ENCODE data around the gene ARID1B.

DNA sequence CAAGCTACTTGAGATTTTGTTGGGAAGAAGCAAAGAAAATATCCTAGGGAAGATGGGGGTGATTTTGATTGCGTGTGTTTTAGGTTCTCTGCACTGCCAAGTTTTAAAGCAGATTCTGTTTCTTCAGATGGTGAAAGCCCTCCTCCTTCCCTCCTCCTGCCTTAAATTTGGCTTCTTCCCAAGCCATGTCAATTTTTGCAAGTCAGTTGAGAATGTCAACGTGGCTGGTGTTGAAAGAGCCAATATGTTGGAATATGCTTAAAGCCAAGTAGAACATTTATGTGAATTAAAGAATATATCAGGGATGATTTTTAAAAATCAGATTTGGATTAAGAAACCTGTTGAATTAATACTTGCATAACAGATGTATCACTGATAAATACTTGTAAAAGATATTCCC lies 270.8 kb downstream of the ARID1B start:
- TF ChIP-seq ZFHX2 (tag by site-specific recombination; conservative IDR thresholded peaks at IDR 0.05) (no peak), ZBTB20 (tag by site-specific recombination; IDR thresholded peaks at IDR 0.05) (no peak), ZNF211 (tag by site-specific recombination; IDR thresholded peaks at IDR 0.05; ENCODE audit: low read depth) (no peak), ZNF785 (tag by site-specific recombination; IDR thresholded peaks at IDR 0.05) (no peak), ZNF274 (IDR thresholded peaks at IDR 0.05; ENCODE audit: low read length) (no peak), ZNF274 (tag by site-specific recombination; IDR thresholded peaks at IDR 0.05; ENCODE audit: borderline replicate concordance) (no peak), ZNF140 (tag by site-specific recombination; IDR thresholded peaks at IDR 0.05) (no peak), ZNF175 (tag by site-specific recombination; IDR thresholded peaks at IDR 0.05) (no peak), MYNN (tag by site-specific recombination; IDR thresholded peaks at IDR 0.05; ENCODE audit: borderline replicate concordance) (no peak), ZNF530 (tag by site-specific recombination; IDR thresholded peaks at IDR 0.05; ENCODE audit: low read depth) (no peak)
- TF ChIP-seq, protein P1, sequence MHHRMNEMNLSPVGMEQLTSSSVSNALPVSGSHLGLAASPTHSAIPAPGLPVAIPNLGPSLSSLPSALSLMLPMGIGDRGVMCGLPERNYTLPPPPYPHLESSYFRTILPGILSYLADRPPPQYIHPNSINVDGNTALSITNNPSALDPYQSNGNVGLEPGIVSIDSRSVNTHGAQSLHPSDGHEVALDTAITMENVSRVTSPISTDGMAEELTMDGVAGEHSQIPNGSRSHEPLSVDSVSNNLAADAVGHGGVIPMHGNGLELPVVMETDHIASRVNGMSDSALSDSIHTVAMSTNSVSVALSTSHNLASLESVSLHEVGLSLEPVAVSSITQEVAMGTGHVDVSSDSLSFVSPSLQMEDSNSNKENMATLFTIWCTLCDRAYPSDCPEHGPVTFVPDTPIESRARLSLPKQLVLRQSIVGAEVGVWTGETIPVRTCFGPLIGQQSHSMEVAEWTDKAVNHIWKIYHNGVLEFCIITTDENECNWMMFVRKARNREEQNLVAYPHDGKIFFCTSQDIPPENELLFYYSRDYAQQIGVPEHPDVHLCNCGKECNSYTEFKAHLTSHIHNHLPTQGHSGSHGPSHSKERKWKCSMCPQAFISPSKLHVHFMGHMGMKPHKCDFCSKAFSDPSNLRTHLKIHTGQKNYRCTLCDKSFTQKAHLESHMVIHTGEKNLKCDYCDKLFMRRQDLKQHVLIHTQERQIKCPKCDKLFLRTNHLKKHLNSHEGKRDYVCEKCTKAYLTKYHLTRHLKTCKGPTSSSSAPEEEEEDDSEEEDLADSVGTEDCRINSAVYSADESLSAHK (tag by site-specific recombination; IDR thresholded peaks at IDR 0.05) = no peak
- TF ChIP-seq, protein P2, sequence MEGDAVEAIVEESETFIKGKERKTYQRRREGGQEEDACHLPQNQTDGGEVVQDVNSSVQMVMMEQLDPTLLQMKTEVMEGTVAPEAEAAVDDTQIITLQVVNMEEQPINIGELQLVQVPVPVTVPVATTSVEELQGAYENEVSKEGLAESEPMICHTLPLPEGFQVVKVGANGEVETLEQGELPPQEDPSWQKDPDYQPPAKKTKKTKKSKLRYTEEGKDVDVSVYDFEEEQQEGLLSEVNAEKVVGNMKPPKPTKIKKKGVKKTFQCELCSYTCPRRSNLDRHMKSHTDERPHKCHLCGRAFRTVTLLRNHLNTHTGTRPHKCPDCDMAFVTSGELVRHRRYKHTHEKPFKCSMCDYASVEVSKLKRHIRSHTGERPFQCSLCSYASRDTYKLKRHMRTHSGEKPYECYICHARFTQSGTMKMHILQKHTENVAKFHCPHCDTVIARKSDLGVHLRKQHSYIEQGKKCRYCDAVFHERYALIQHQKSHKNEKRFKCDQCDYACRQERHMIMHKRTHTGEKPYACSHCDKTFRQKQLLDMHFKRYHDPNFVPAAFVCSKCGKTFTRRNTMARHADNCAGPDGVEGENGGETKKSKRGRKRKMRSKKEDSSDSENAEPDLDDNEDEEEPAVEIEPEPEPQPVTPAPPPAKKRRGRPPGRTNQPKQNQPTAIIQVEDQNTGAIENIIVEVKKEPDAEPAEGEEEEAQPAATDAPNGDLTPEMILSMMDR (tag by site-specific recombination; IDR thresholded peaks at IDR 0.05) = no peak
- TF ChIP-seq, protein P3, sequence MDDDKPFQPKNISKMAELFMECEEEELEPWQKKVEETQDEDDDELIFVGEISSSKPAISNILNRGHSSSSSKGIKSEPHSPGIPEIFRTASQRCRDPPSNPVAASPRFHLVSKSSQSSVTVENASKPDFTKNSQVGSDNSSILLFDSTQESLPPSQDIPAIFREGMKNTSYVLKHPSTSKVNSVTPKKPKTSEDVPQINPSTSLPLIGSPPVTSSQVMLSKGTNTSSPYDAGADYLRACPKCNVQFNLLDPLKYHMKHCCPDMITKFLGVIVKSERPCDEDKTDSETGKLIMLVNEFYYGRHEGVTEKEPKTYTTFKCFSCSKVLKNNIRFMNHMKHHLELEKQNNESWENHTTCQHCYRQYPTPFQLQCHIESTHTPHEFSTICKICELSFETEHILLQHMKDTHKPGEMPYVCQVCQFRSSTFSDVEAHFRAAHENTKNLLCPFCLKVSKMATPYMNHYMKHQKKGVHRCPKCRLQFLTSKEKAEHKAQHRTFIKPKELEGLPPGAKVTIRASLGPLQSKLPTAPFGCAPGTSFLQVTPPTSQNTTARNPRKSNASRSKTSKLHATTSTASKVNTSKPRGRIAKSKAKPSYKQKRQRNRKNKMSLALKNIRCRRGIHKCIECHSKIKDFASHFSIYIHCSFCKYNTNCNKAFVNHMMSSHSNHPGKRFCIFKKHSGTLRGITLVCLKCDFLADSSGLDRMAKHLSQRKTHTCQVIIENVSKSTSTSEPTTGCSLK (tag by site-specific recombination; IDR thresholded peaks at IDR 0.05) = no peak
- TF ChIP-seq, protein P4, sequence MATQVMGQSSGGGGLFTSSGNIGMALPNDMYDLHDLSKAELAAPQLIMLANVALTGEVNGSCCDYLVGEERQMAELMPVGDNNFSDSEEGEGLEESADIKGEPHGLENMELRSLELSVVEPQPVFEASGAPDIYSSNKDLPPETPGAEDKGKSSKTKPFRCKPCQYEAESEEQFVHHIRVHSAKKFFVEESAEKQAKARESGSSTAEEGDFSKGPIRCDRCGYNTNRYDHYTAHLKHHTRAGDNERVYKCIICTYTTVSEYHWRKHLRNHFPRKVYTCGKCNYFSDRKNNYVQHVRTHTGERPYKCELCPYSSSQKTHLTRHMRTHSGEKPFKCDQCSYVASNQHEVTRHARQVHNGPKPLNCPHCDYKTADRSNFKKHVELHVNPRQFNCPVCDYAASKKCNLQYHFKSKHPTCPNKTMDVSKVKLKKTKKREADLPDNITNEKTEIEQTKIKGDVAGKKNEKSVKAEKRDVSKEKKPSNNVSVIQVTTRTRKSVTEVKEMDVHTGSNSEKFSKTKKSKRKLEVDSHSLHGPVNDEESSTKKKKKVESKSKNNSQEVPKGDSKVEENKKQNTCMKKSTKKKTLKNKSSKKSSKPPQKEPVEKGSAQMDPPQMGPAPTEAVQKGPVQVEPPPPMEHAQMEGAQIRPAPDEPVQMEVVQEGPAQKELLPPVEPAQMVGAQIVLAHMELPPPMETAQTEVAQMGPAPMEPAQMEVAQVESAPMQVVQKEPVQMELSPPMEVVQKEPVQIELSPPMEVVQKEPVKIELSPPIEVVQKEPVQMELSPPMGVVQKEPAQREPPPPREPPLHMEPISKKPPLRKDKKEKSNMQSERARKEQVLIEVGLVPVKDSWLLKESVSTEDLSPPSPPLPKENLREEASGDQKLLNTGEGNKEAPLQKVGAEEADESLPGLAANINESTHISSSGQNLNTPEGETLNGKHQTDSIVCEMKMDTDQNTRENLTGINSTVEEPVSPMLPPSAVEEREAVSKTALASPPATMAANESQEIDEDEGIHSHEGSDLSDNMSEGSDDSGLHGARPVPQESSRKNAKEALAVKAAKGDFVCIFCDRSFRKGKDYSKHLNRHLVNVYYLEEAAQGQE (tag by site-specific recombination; IDR thresholded peaks at IDR 0.05) = no peak

Data from HEK293 (cell line).